Hematopoietic multipotent progenitor cell treated with erythropoietin and hydrocortisone succinate and interleukin-3 and kit ligand, for 8 days (in vitro differentiated cells): ENCODE results near the gene BANP.
"Not testable (repeated sequence)": the region's sequence is repeated elsewhere in the genome, so short reads cannot be mapped to it uniquely, and the experiment has no call there.

ENCODE experiments used
- DNase-seq: peaks from one replicate; pipeline ENCODE4 v3.0.0-alpha.2; 2015

The BANP gene

GRCh38 chr16:88035292-88035691 is 84.1 kb downstream of the BANP start:
- DNase-seq = no peak

DNA sequence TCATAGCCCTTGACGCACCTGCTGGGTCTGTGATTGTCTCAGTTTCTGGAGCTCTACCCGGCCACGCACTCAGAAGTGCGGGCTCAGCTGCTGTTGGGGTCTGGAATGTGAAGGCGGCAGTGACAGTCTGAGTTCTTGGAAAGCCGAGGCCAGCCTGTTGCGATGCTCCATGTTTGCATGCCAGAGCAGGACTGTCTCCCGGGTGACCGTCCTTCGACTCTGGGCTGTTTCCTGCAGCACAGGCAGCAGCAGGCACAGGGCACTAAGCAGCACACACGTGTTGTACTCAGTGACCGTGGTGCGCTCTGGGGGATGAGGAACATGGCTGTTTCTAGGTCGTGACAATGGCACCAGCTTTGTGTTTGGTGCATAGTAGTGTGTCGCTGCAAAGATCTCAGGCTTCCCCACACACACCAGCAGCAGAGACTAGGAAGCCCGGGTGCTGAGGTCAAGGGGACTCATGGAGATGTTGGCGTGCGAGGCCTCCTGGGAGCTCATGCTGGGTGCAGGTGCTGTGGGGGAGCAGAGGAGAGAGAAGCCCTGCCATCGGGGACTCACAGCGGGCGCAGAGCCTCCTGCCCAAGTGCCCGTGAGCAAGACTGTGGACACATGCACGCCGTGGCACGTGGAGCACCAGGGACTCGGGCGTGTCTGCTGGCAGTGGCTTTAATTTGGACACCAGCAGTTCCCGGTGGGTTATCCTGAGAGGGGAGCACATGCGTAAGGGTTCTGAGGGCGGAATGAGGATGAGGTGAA is 84.8 kb downstream of the BANP start:
- DNase-seq = not testable (repeated sequence)

- not testable (repeated sequence) for DNase-seq
Measured at GRCh38 chr16:88036640-88036996, 85.4 kb downstream of the BANP start.

- not testable (repeated sequence) for DNase-seq
Measured at GRCh38 chr16:88037359-88037758, 86.1 kb downstream of the BANP start.

GRCh38 chr16:88037876-88038525 is 86.8 kb downstream of the BANP start:
- DNase-seq = not testable (repeated sequence)

DNA sequence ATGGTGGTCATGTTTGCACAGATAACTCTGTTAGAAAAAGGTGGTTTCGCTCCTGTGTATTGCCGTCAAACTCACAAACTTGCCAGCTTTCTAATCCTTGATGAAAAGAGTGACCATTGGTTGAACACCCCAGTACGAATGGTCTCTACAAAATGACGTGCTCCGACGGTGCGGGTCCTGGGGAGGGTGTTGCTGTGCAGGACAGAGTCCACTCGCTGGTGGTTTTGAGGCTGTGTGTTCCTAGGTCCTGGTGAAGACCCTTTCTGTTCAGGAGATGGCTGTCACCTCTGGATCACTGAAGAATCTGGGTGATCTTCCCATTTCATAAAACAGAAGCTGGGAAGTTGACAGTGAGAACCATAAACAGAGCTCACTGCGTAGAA is 87.3 kb downstream of the BANP start:
- not testable (repeated sequence) for DNase-seq

DNA sequence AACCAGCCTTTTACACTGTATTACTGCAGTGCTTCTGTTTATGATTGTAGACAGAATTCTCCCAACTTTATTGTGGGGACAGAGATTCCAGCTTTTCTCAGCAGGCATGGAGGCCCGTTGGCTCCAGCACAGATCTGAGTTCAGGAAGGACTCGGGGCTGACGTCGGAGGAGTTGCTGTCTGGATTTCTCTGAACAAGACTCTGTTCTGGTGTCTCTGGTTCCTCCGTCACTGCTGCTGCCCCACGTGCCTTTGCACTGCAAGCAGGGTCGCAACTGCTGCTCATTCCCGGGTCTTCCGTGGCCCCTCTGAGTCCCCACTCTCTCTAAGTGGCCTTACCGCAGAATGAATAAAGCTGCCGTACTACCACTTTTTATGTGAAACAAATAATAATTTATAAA is 88.4 kb downstream of the BANP start:
- no peak for DNase-seq

DNA sequence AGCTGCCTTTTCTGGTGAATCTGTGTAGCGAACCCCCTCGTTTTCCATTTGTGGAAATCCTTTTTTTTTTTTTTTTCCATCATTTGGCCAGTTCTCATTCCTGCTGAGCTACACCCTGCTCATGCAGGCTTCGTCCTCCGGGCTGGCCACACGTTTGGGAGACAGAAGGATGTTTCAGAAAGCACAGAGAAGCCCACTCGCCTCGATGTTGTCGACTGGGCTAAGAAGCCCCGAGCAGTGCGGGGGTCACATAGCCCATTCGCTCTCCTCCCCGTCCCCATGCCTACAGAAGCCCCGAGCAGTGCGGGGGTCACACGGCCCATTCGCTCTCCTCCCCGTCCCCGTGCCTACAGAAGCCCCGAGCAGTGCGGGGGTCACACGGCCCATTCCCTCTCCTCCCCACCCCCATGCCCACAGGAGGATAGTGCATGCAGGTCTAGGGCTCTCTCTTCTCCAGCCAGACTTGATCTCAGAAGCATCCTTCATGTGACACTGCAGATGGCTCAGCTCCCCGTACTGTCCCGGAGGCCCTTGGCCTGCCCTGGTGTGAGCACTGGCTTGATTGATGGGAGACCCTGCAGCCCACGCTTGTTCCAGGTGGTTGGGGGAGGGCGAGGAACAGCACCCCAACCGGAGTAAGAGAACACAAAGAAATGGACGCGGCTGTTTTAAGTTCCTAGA is 89.1 kb downstream of the BANP start:
- DNase-seq = not testable (repeated sequence)

- not testable (repeated sequence) for DNase-seq
Measured at GRCh38 chr16:88040877-88041244, 89.6 kb downstream of the BANP start.

- not testable (repeated sequence) for DNase-seq
Measured at GRCh38 chr16:88041506-88041905, 90.3 kb downstream of the BANP start.

DNA sequence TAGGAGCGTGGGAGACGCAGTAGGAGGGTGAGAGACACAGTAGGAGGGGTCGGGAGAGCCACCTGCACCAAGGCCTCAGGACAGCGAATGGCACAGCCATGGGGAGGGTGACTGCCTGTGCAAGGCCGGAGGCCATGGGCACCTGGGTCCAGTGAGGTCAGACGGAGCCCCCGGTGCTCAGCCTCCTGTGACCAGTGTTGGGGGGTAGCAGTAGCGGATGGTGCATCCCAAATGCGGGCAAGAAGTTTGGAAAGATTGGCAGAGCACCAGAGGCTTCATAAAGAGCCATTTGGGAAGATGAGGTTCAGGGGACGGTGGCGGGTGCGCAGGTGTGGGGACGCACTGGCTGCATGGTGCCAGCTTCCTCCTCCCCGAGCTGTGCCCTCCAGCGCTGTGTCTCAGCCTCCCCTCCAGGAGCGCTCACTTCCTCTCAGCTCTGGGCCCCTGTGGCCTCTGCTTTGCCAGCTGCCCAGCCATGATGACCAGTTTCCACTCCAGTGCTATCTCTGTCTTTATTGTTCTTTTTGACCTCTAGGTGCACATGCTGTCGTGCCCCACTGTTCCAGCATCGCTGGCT is 90.8 kb downstream of the BANP start:
- DNase-seq = not testable (repeated sequence)

GRCh38 chr16:88043208-88043910 is 92.1 kb downstream of the BANP start:
- DNase-seq = not testable (repeated sequence)

DNA sequence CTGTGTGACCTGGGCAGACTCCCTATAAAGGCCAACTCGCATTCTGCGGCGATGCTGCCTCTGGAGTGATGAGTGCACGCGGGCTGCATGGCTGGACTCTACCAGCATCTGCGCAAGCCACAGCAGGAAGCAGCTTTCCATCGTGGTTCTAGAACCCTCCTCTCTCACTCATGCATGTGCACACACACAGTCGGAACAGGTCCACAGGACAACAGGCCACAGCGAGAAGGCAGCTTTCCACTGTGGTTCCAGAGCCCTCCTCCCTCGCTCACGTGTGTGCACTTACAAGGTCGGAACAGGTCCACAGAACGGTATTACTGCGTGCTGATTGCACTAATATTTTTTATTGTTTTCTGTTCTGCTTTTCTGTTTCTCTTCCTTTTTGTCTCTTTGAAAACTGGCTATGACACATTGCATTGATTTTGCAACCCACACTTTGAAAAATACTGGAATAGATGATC is 92.9 kb downstream of the BANP start:
- DNase-seq = not testable (repeated sequence)

DNA sequence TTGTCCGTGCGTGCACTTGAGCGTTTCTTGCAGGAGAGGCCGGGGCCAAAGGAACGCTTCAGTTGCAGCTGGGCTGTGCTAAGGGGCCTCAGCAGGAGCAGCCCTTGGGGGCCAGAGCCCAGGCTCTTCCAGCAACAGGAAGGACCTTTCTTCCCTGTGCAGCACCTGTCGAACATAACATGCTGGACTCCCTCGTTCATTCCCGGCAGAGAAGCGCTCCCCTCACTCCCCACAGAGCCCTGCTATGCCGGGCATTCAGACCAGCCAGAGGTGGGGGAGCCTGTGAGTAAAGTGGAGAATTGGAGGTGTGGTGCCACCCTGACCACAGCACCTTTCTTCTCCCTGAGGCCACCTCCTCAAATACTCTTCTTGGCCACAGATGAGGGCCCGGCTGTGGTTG is 94.1 kb downstream of the BANP start:
- not testable (repeated sequence) for DNase-seq

- no peak for DNase-seq
Measured at GRCh38 chr16:88045820-88046303, 94.6 kb downstream of the BANP start.

GRCh38 chr16:88047462-88047861 is 96.2 kb downstream of the BANP start:
- DNase-seq = no peak

DNA sequence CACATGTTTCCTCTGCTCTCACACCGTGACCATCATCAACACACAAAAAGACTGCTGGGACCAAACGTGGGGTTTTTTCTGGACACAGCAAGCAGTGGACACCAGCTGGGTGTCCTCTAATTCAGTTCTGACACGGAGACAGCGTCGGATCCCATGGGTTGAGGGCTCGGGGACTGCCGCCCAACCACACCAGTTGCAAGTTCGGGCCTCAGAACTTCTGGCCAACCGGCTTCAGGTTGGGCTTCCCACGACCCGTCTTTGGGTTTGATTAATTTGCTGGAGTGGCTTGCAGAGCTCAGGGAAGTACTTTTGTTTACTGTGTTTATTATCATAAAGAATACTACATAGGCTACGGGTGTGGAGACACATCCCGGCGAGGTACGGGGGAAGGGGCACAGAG is 97.8 kb downstream of the BANP start:
- DNase-seq = no peak

DNA sequence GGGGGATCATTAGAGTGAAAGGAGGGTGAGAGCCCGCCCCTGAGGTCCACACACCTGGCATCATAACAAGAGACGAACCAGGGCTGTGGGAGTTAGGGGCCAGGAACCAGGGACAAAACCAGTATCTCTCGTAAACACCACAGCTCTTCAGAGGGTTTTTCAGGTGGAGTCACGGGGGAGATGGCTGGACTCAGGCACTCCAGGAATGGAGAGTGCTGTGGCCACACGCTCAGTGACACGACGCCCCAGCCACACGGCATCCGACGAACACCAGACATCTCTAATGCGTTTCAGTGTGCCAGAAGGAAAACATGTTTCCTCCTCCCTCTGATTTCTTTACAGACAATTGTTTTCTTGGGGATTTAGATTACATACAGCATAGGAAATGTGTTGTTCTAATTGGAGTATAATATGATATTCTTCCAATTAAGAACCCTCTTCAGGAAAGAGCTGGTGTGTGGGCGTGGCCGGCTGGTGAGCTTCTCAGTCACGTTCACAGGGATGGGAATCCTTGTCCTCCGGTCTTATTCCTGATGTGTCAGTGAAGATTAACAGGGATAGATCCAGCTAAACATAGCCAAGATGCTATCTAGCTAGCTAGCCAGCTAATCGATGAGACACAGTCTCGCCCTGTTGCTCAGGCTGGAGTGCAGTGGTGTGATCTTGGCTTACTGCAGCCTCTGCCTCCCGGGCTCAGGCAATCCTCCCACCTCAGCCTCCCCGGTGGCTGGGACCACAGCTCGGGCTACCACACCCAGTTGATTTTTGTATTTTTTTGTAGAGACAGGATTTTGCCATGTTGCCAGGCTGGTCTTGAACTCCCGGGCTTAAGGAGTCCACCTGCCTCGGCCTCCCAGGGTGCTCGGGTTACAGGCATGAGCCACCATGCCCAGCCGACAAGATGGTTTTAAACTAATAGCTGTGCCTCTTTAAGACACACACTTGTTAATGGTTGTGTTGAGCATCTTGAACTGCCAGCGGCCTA is 98.6 kb downstream of the BANP start:
- DNase-seq = no peak

DNA sequence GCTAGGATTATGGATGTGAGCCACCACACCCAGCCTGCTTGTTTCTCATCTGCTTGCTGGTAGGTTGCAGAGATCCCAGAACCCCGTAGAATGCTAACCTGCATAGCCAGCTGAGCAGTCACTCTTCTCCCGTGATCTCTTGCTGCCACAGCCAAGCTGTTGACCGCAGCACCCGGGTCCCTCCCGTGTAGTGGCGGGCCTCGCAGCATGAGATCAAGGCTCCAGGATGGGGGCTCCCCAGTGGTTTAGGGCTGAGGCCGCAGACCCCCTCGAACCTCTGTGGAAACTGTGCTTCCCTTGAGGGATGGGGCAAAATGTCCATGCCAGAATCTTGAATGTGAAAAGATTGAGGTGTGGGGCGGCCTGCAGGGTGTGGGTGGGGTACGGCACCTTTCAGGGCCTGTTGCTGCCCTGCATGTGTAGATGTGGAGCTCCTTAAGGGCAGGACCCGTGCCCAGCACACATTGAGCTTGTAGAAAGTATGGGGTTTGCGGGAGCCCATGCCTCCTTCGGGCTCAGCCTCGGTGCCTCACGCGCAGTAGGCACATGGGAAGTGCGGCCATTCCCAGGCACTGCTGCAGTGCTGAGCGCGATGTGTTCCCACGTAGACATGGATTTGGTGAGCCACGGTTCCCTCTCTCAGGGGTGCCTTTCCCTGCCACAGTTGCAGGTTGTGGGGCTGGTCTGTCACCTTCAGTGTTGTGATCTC is 99.9 kb downstream of the BANP start:
- no peak for DNase-seq

DNA sequence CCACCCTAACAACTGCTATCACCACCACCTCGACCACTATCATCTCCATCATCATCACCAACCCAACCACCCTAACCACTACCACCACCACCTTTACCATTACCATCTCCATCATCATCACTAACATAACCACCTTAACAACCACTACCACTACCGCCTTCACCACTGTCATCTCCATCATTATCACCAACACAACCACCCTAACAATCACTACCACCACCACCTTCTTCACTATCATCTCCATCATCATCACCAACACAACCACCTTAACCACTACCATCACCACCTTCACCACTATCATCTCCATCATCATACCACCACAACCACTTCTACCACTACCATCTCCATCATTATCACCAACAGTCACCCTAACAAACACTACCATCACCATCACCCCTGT is 101.4 kb downstream of the BANP start:
- no peak for DNase-seq

DNA sequence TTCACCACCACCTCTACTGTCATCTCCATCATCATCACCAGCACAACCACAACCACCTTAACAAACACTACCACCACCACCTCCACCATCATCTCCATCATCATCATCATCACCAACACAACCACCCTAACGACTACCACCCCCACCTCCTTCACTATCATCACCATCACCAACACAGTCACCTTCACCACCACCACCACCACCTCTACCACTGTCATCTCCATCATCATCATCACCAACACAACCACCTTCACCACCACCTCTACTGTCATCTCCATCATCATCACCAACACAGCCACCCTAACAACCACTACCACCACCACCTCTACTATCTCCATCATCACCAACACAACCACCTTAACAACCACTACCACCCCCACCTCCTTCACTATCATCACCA is 102.2 kb downstream of the BANP start:
- not testable (repeated sequence) for DNase-seq
